ENCODE measurements around the gene CST9.

Gene CST9, protein sequence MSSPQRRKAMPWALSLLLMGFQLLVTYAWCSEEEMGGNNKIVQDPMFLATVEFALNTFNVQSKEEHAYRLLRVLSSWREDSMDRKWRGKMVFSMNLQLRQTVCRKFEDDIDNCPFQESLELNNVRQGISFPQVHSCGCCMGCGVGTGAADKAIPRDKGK

DNA sequence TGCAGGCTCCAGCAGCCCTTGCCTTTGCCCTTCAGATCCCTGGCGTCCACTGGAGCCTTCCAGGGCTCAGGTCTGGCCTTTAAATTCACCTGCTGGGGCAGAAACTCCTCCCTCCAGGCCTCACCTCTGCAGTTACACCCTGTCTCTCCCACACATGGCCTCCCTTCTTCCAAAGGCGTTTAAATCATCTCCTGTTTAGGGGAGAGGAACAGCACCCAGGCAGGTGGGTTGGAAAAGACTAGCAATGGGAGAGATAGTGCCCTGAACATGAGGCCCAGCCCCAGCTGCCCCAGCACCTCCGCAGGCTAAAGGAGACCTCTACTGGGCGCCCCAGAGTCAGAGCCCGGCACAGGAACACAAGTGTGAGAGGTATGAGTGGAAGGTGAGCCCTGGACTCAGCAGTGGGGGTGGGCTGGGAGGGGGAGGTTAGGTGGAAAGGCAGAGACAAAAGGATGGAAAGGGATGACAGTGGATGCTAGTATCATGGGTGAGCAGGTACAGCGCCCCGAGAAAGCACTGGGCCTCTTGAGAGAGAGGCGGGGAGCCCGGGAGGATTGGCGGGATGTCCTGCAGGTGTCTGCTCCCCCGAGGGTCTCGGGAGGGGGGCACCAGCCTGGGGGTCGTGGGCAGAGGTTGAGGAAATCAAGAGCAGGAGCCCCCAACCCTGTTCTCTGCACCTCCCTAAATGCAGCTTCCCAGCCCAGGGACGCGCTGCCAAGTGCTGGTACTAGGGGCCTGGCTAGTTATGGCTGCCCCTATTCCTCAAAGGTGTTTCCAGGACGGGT lies at the start of gene CST9:
Gene CST9 (minus strand): TSS at position 51 of the 785 bp plus-strand sequence. CDS start 53 bp downstream, outside the sequence.
- DNase-seq (ENCODE audit: low read depth, low spot score), result no peak

DNA sequence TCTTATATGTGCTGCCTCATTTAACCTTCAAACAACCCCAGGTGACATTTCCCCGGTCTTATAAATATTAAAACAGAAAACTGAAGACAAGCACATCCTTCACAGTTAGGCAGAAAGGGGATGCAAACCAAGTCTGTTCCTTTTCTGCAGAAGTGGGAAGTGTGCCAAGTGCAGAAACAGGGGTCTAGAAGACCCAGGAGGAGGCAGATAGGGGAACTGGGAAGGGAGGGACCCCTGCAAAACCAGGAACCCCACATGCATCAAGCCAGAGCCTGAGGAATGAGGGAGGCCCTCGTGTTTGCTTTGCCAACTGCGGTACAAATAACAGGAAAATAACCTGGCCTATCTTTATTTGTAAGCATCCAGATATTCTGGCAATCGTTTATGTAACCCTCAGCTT lies 49.0 kb upstream of the CST9 start:
- DNase-seq (ENCODE audit: low read depth, low spot score), result no peak

DNA sequence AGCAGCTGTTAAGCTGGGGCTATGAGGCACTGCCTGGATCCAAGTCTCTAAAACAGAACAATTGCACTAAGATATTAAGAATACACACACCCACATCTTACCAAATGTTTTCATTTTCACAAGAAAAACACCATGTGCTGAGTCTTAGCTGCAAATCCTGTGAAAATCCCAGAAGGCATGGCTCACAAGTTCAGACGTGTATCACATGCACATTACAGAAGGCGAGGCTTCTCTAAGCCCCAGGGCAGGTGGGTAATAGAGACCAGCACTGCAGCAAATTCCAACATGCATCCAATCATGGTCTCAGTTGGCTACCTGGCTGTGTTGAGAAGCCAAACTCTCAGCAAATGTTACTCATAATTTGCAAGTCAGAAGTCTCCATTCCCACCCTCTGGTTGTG lies 48.3 kb upstream of the CST9 start:
- DNase-seq (ENCODE audit: low read depth, low spot score), result no peak

DNA sequence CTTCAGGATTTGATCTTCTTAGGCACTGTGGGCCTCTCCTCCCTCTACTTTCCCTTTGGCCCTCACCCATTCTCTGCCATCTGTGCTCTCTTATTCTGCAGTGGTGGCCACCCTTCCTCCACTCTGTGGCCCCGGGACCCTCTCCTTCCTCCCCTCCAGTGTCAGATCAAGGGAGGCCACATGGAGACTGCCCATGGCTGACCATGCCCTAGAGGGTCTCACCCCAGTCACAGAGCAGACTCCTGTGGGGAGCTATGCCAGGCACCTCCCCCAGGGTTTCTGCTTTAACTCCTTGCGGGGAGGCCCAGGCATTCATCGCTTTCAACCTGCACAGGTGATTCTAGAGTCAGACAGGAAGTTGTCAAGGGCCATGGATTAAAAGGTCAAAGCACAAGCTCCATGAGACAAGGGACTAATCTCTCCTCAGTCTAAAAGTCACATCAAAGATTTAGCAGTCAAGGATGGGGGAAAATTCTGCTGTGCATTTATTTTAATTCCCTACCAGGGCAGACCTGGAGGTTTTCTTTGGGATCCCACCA lies 47.8 kb upstream of the CST9 start:
- DNase-seq (ENCODE audit: low read depth, low spot score), result no peak

DNA sequence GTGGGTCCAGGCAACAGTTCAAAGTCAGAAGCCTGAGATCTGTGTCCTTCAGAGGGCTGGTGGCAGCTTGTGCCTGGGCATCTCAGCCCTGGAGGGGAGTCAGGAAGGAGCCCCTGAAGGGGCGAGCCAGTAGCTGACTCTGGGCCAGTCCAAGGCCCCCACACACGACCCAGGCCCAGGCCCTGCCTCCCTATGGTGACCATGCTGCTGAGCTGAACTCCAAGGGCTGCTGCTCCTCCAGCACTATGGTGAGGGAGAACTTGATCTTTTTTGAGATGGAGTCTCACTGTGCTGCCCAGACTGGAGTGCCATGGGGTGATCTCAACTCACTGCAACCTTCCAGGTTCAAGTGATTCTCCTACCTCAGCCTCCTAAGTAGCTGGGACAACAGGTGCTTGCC lies 47.2 kb upstream of the CST9 start:
- no peak for DNase-seq (ENCODE audit: low read depth, low spot score)

DNA sequence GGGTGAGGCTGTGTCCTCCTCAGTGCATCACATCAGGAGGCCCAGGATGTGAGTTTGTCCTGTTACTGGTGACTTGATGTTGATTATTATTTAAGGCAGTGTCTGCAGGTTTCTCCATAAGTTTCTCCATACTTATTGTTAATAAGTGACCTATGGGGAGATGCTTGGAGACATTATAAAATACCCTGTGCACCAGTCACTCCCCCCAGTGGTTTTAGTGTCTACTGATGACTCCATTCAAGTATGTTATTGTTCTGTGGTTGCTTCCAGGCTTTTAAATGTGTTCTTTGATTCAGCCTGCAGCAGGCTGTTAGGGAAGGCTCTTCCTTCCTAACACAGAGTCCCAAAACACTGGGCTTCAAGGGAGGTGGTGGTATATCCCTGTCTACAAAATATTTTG lies 46.7 kb upstream of the CST9 start:
- DNase-seq (ENCODE audit: low read depth, low spot score), result no peak

DNA sequence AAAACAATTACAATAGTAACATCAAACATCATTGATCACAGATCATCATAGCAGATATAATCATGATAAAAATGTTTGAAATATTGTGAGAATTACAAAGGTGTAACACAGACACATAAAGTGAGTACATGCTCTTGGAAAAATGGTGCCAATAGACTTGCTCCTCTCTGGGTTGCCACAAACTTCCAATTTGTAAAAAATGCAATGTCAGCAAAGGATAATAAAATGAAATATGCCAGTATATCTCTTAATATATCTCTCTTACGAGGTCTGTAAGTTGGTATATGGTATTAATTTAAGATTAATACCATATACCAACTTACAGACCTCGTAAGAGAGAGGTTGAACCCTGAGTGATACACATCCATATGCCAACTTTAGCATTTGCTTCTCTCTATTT lies 45.4 kb upstream of the CST9 start:
- DNase-seq (ENCODE audit: low read depth, low spot score), result no peak

DNA sequence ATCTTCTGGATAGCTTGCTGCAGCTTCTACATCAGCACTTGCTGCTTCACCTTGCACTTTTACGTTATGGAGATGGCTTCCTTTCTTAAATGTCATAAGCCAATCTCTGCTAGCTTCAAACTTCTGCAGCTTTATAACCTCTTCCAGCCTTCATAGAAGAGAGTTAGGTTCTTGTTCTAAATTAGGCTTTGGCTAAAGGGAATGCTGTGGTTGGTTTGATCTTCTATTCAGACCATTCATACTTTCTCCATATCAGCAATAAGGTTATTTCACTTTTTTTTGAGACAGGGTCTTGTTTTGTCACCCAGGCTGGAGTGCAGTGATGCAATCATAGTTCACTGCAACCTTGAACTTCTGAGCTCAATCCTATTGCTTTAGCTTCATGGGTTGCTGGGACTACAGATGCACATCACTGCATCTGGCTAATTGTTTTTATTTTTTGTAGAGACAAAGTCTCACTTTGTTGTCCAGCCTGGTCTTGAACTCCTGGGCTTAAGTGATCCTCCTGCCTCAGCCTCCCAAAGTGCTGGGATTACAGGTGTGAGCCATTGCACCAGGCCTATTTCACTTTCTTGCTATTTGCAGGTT lies 44.2 kb upstream of the CST9 start:
- DNase-seq (ENCODE audit: low read depth, low spot score), result no peak

DNA sequence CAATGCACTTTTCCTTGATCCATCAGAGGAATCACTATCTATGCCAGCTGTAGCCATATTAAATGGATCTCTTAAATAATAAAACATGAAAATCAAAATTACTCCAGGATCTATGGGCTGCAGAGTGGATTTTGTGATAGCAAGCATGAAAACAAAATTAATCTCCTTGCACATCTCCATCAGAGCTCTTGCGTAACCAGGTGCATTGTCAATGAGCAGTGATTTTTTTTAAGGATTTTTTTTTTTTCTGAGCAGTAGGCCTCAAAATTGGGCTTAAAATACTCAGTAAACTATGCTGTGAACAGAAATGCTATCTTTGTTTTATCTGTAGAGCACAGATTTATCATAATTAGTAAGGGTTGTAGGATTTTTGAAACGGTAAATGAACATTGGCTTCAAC lies 43.5 kb upstream of the CST9 start:
- no peak for DNase-seq (ENCODE audit: low read depth, low spot score)

DNA sequence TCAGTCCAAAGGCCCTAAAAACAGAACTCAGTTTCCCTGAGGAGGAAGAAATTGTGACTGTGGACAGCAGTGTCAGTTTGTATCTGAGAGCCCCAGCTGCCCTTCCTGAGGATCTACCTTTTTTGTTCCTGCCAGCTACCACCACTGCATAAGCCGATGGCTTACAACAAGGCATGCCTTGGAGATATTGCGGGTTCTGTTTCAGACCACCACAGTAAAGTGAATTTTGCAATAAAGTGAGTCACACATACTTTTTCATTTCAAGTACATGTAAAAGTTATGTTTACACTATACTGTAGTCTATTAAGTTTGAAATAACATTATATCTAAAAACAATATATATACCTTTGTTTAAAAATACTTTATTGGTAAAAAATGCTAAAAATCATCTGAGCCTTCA lies 41.6 kb upstream of the CST9 start:
- DNase-seq (ENCODE audit: low read depth, low spot score), result no peak

DNA sequence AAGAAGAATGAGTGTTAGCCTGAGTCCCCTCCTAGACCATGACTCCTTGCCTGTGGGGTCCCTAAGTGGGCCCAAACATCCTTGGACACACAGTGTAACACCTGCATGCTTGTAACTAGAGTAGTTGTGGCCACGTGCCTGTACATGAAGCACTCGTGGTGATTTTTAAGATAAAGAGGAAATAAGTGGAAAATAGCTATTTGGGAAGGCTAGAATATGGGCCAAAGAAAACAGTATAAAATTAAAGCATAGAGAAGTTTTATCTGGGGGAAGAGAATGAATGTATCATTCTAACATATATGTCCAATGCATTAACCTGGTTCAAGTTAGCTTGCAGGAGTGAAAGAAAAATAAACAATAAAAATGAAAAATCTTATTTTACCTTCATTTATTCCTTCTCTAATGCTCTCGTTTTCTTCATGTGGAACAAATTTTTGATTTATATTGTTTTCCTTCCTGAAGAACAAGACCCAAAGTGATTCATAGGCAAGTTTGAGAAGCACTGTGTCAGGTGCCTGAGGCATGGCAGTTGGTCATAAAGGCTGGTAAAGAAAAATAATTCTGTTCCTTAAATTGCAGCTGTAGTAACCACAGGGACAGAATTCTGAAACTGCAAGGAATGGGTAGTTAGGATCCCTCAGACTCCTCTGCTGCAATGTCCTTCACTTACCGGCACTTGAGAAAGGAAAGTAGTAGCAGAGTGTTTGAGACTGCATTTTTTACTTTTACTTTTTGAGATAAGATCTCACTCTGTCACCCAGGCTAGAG lies 40.6 kb upstream of the CST9 start:
- DNase-seq (ENCODE audit: low read depth, low spot score), result no peak

DNA sequence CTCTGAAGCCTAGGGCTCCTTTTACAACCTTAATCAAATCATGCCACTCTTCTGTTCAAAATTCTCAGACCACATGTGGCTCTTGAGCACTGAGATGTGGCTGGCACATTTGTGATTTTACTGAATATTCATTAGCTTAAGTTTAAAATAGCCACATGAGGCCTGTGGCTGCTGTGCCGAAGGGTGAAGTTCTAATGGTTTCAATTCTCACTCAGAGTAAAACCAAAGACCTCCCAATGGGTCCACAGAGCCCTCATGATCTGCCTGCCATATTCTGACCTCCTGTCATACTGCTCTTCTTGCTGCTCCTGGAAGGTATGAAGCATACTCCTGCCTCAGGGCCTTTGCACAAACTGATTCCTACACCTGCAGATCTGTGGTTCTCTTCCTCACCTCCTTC lies 39.9 kb upstream of the CST9 start:
- no peak for DNase-seq (ENCODE audit: low read depth, low spot score)

DNA sequence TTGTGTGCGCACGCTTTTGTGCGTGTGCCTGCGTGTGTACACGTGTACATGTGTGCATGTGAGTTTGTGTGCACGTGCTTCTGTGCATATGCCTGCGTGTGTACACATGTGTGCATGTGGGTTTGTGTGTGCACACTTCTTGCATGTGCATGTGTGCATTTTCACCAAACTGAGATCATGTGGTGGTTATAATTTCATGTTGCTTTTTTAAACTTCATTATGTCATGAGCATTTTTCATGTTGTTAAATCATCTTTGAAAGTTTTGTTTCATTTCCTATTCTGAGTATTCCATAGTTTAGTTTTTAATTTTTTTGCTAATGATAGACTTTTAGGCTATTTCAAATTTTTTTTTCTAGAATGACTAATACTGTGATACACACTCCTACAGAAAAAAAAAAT lies 38.4 kb upstream of the CST9 start:
- DNase-seq (ENCODE audit: low read depth, low spot score), result no peak

DNA sequence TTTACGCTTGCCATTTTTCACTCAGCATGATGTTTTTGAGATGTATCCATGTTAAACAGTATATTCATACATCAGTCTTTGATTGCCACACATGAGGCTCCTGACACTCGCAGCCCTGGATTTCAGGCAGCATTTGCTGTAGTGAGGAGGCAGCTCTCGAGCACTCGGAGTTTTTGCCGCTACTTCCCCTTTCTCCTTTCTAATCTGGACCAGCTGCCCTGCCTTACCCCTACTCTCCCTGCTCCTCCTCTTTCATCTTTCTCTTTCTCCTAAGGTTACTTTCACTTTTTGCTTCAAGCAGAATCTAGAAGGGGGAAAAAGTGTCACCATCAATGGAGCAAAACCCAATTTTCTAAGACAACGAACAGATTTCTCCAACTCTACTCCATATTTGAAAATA lies 37.9 kb upstream of the CST9 start:
- DNase-seq (ENCODE audit: low read depth, low spot score), result no peak

DNA sequence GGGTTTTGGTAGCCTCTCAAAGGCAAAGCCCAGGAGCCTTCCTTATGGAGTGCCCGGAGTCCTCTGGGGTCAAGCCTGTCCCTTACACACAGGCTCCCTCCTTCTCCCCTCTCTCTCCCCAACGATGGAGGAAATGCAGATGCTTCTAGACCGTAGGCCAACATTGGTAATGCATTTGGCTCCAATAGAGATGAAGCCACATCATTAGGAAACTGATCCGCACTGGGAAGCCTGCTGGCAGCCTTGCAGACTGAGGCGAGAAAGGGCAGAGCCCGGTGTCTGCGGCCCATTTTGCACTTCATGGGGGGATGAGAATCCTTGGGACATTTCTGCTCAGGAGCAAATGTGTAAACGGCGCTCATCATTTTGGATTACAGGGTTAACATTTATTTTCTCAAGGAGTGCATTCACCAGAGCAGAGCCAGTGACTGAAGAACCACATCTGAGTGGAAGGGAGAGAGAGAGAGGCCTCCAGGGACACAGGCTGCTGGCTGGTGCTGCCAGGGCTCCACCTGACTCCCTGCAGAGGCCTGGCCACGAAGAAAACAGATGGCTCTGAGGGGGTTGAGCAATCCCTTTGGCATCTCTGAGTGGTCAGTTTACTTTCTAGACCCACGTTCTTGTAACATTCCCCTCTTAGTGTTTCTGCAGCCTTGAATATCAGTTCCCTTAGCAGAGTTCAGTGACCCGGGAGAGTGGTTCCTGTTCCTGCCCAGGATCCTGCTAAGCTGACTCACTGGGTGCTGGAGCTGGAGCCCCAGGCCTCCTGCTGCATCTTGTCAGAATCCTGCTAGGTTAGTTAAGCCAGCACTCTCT lies 36.4 kb upstream of the CST9 start:
- no peak for DNase-seq (ENCODE audit: low read depth, low spot score)

DNA sequence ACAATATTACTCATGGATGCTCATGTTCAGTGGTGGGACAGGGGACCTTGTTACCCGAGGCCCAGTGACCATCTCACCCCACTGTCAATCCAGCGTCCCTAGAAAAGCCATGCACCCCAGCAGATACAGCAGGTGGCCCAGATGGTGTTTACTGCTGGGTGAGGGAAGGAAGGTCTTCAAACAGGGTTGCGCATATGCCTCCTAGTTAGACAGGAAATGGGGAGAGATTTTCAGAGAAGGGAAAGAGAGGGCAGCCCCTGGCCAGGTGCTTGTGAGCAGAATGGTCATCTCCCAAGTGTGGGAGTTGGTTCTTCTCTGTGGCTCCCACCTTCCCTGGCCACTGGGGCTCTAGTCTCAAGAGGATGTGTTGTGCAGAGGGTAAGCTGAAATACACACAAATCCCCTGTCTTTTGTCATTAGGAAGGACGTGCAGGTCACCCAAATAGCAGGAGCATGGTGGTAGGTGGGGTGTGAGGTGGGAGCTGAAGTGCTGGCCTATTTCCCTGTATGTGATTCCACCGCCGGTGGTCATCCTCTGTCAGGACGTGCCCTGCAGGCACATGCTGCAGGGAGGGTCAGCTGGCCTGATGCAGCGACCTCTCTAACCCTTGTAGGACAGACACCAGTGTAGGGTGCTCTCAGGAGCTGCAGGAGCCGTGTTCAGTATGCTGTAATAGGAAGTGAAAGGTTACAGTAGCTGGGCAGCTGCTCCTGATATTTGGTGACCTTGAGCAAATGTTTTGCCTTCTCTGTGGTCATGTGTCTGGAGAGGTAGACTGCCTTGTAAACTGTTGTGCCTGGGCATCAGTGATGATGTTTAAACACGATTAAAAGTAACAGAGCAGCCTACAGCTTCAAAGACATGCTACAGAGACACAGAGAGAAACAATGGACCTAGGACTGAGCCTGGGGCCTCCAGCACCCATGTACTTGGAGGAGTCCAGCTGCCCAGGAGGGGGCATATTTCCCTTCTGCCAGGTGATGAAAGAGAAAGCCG lies 35.3 kb upstream of the CST9 start:
- DNase-seq (ENCODE audit: low read depth, low spot score), result no peak

DNA sequence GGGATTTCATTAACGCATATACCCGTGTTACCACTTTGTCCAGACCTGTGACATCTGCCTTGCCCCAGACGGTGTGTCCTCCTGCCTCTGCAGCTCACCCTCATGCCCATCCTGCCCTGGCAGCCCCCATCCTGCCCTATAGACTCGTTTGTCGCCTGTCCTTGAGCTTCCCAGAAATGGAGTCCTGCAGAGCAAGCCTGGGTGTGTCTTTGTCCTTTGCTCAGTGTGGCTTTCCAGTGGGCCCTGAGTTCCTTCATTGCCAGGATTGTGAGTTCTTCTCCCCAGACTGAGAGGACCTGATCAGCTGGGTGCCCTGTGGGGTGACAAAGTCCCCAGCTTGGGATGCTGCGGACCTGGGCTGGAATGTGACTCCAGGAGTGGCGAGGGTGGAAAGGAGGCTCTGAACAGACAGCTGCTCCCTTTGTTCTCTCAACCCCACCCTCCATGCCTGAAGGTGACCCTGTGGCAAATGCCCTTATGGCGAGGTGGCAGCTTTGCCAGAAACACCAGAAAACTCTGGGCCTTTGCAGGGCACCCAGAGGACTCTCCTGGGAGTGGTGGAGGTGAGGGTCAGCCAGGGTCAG lies 34.4 kb upstream of the CST9 start:
- no peak for DNase-seq (ENCODE audit: low read depth, low spot score)

DNA sequence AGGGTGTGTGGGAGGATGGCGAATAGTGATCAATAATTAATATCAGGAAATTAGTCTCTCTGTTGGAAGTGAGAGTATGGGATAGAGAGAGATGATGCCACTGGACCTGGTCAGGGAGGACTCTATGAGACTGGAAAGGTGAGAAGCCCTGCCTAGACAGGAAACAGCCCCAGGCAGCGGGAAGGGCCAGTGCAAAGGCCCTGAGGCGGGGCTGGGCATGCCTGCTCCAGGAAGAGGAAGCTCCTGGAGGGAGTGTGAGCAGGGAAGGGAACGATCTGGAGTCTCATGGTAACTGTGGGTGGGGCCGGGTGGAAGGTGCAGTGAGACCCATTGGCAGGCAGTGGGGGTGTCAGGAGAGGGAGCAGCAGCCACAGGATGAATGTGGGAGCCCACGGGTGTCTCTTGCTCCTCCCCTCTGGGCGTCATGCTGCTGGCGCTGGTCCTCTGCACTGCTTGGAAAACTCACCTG lies 33.8 kb upstream of the CST9 start:
- no peak for DNase-seq (ENCODE audit: low read depth, low spot score)

DNA sequence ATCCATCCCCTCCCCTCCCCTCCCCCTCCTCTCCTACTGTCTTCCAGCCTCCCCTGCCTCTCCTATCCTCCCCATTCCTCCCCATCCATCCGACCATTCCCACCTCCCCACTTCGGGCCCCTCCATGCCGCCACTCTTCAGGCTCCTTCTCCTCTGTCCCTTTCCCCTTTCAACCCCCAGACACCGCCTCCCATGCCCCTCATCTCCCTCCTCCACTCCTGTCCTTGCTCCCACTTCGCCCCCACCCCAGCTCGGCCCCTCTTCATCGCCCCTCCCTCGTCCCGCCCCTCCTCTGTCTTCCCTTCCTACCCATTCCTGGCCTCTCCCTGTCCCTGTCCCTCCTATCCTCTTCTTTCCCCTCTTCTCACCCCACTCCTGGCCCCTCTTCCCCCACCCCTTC lies 32.6 kb upstream of the CST9 start:
- DNase-seq (ENCODE audit: low read depth, low spot score), result no peak
